HG03439 (cell line): ENCODE results near the gene DACH1.
"Not testable (repeated sequence)": the region's sequence is repeated elsewhere in the genome, so short reads cannot be mapped to it uniquely, and the experiment has no call there.

Experiments
- ATAC-seq: cut with Tn5 transposase; IDR thresholded peaks from one replicate; pipeline ENCODE4 v1.9.1; 2021; ENCODE audit warnings: mild to moderate bottlenecking, moderate library complexity; ENCODE audit not compliant: unreplicated experiment

DACH1 gene

GRCh38 chr13:71867131-71867814 lies at the start of gene DACH1:
DACH1 (minus strand) TSS chr13:71867204.
- ATAC-seq = peak; percentile 59

- no peak for ATAC-seq
Measured at GRCh38 chr13:71913717-71914116, 46.7 kb upstream of the DACH1 start.

- no peak for ATAC-seq
Measured at GRCh38 chr13:71912524-71912923, 45.5 kb upstream of the DACH1 start.

- no peak for ATAC-seq
Measured at GRCh38 chr13:71906448-71906847, 39.4 kb upstream of the DACH1 start.

DNA sequence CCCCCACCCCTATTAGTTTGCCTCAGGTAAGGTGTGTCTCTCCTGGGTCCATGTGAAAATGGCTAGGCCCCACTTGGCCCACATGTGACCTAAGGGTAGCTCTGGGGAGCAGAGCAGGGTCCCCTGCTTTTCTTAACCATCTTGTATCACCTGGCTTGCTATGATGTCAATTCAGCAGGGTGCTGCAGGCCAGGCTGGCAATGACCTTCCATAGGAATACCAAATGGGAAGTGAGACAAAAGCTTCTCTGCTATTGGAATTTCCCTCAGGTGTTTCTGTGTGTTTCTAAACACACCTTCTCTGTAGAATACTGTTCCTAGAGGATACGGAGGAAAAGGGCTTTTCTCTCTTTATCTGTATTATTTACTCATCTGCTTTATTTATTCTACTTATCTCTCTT lies 35.7 kb upstream of the DACH1 start:
- no peak for ATAC-seq

- ATAC-seq = not testable (repeated sequence)
Measured at GRCh38 chr13:71893506-71893905, 26.5 kb upstream of the DACH1 start.

DNA sequence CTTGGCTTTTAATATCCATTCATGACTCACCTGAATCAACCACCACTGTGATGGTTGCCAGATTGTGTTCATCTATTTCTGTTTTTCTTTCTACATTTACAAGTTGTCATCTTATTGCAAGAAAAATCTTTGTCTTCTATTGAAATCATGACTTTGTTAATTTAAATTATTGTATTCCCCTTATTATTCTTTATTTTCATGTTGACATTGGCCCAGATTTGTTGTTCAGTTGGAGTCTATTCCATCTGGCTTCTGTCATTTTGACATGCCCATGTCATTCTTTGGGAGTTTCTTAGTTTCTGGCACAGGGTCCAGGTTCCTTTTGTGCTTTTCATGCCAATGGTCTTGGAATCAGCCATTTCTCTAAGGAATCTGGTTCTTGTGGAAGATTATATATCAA lies 19.9 kb upstream of the DACH1 start:
- no peak for ATAC-seq

GRCh38 chr13:71882120-71882519 lies 15.1 kb upstream of the DACH1 start:
- no peak for ATAC-seq

DNA sequence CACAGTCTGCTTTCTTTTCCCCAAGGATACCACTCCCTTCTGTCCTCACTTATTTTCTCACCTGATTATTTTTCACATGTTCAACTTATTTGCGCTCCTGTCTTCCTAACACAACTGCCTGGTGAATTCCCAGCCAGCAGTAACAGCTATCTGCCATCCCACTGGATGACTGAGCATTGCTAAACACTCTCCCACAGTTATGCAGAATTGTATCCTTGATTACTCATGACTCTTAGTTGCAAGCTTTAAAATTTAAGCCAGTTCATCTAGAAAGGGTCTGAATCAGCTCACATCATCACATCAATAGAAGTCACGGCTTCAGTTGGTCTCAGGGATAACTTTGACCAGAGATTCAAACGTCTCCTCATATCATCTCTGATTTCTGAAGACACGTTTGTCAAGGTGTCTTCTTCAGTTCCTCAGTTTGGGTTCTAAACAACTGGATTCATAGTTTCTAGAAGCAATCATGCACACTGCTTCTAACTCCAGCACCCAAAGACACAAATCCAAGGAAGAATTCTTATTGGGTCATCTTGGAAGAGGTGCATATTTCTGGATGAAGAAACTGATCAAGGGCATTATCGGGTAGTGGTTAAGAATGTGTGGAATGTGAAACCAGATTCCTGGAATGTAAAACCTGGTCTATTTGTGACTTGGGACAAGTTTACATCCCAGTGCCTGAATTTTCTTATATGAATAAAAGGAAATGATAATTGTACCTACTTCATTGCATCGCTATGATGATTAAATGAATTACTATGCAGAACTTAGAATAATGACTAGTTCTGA lies 13.9 kb upstream of the DACH1 start:
- ATAC-seq = no peak

DNA sequence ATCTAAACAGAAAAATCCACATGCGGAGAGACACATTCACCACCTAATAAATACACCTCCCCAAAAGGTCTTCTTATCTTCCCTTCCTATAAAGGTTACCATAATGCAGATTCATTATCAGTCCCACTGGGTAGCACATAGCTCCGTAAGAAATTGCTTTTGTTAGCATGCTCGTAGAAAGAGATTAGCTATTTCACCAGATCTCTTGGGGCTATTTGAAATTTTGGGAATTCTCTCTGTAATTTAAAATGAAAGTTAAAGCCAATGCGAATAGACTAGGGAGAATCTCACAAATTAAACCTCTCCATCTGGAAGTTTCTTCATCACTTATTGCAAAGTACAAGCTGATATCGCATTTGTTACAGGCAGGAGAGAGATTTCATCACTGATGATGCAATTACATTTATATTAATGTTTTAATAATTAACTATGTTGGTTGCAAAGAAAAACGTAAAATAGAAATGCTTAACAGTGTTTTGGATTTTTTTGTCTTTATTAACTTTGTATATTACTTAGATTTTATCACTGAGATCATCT lies 12.9 kb upstream of the DACH1 start:
- no peak for ATAC-seq

DNA sequence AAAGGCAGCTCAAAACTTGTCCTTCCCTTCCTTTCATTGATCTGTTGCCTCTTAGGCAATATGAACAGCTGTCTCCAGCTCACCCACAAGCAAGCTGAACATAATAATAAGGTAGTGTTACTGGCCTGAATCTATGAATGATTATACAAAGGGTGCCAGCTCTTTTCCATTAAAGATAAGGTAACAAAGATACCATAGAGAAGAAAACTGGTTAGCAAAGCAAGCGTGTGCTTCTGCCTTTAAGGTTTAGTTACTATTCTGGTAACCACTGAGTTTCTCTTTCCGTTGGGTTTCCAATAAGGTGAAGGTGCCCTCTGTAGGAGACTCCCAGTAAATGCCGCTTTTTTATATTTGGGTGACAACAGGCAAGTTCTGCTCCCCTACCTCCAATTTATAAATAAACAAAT lies 12.1 kb upstream of the DACH1 start:
- peak; percentile 99 for ATAC-seq

DNA sequence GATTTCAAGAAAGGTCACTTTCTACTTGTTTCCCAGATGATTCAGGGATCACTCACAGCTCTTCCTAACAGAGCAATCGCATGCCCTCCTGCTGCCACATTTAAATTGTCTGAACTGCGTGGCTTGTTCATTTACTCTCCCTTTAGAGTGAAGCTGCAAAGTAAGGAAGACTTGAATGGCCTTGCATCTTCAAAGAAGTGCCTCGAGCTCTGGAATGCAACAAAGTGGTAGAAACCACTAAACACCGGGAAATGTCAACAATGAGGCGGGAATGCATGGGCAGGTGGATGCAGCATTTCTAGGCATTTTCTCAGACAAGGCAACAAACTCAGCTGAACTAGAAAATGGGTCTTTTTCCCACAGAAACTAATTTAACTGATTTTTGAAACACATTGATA lies 10.3 kb upstream of the DACH1 start:
- no peak for ATAC-seq

- ATAC-seq = no peak
Measured at GRCh38 chr13:71876648-71877255, 9.7 kb upstream of the DACH1 start.

DNA sequence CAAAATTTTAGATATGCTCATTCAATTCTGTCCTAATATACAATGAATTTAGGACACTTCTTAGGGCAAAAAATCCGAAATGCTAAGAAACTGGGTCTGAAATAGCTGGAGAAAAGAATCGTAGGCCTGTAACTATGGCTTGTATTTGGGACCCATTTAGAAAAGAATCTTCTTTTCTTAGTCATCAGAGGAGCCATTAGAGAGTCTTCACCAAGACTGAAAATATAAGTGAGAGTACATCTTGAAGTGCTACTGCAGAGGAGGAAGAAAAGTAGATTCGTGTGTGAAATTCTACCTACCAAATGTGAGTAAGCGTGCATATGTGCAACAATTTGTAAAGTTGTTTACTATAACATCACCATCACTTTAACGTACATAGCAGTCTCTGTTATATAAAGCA lies 8.8 kb upstream of the DACH1 start:
- ATAC-seq = no peak

DNA sequence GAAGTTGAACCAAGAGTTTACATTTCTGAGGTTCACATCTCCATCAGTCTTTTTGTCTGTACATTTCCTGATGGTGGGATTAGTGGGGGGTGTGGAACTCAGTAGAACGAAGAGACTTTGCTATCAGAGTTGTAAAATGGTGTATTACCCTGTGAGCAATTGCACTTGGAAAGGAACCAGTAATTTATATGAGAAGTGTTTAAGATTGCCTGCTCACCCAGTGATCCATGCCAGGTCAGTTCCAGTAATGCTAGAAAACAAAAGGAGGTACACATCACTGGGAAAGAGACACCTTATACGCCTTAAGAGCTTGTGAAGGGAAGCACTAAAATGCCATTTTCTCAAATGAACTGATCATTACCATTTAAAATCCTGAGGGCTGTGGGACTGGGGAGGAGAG lies 7.5 kb upstream of the DACH1 start:
- ATAC-seq = no peak

GRCh38 chr13:71873418-71874247 lies 6.6 kb upstream of the DACH1 start:
- ATAC-seq = no peak

DNA sequence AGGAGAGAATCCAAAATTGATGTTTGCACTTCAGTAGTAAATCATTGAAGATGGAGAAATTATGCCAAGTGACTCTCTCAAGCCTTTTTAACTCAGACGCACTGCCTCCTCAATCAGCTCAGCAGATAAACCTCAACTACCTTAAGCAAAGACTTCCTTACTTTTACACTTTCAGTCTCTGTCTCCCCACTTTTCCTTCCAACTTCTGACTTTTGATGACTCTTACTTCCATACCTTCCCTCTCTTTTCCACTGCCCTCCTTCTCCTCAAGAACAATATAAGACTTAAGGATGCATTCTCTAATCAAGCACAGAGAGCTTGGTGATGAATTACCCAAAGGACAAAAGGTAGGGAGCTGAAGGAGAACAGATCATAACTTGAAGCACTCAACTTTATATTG lies 4.8 kb upstream of the DACH1 start:
- no peak for ATAC-seq

DNA sequence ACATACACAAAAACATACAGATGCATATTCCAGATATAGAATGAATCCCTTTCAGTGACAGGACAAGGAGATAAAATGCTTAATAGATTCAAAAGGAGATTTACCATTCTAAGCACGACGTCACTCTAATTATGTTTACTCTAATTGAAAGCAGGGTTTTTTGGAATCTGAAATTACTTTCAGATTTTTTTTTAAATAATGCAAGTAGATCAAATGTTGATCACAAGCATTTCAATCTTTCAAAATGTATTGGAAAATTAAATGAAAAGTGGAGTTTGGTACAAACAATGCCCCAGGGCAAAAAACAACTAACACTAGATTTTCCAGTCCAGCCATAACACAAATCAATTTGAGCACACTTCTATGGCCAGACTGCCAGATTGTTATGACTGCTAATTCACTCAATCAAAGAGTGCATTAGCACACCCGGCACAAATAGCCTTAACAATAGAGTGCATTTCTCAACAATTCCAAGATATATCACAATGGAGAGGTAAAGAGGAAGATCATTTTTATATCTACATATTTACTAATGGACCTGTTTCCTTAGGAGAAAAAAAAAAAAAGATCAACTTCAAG lies 4.3 kb upstream of the DACH1 start:
- ATAC-seq = no peak

- no peak for ATAC-seq
Measured at GRCh38 chr13:71870100-71870499, 3.1 kb upstream of the DACH1 start.

- ATAC-seq = no peak
Measured at GRCh38 chr13:71869274-71869673, 2.3 kb upstream of the DACH1 start.
